HCT116 (cell line): ENCODE measurements around the gene PDGFA. TPM values are rescaled to one million over a fixed set of nuclear protein-coding genes. Genes with fewer than 3 reads are reported as not detected.

Experiments
- ATAC-seq: fragments of 200-7000 bp; cut with Tn5 transposase; 2 replicates; pipeline ENCODE4 v1.9.1; 2020; ENCODE audit warnings: mild to moderate bottlenecking, moderate library complexity
- BruUV-seq: library from RNA; stranded (reverse); fragments of 400-500 nt; replicated peaks from 2 replicates; lab custom pipeline; 2021; lab: Mats Ljungman, UMichigan
- CTCF ChIA-PET: fragments of 300-600 bp; sonication (Branson Sonifier 250); formaldehyde crosslinking; loops from one replicate; lab custom pipeline; 2021; ENCODE audit warnings: antibody characterized with exemption; lab: Charles Lee
- POLR2A ChIA-PET: fragments of 300-600, 350-600 bp; sonication (Branson Sonifier 250); formaldehyde crosslinking; loops from one replicate; lab custom pipeline; 2021; ENCODE audit warnings: antibody characterized with exemption; lab: Charles Lee
- RAD21 ChIA-PET, 2 experiments: fragments of 300-600 bp; sonication (Branson Sonifier 250); formaldehyde crosslinking; loops; one replicate each; lab custom pipeline; 2023; ENCODE audit warnings: low total read pairs in 2 of 2; ENCODE audit not compliant: uncharacterized antibody in 2 of 2, unreplicated experiment in 2 of 2, low non-redundant PET in 1 of 2; lab: Charles Lee
- DNase-seq: peaks from one replicate; pipeline ENCODE4 v3.0.0-alpha.2; 2010; ENCODE audit warnings: low read depth, low spot score
- H2AFZ ChIP-seq: fragments of 200-600 bp; shearing (Covaris generic), sonication (generic); 2 replicates; pipeline ENCODE4 v1.6.1; 2017; ENCODE audit warnings: low read depth, mixed run types, mixed read lengths, antibody characterized with exemption, low read length; ENCODE audit not compliant: poor library complexity, severe bottlenecking
- H3K27ac ChIP-seq: 2 replicates; pipeline ENCODE4 v1.5.1; 2012; ENCODE audit warnings: low read depth, low read length
- H3K27me3 ChIP-seq: fragments of 200-600 bp; sonication (generic); 2 replicates; pipeline ENCODE4 v1.6.1; 2016; ENCODE audit warnings: mixed run types, low read length, mixed read lengths; ENCODE audit not compliant: insufficient read depth
- H3K36me3 ChIP-seq, 2 experiments: fragments of 200-500 bp in 1 of 2; fragments of 200-600 bp in 1 of 2; sonication (Bioruptor generic) in 1 of 2; sonication (generic) in 1 of 2; 2 replicates each; pipeline versions ENCODE4 v1.5.1 to v1.6.1; 2014 to 2016; ENCODE audit warnings: low read length in 2 of 2, inconsistent platforms in 1 of 2, mixed read lengths in 1 of 2, mixed run types in 1 of 2; ENCODE audit not compliant: insufficient read depth in 2 of 2, control insufficient read depth in 1 of 2
- H3K4me1 ChIP-seq, 2 experiments: fragments of 200-600 bp in 1 of 2; sonication (generic) in 1 of 2; 2 replicates each; pipeline versions ENCODE4 v1.5.1 to v1.6.1; 2012 to 2017; ENCODE audit warnings: low read length in 2 of 2, inconsistent platforms in 1 of 2, mild to moderate bottlenecking in 1 of 2, mixed read lengths in 1 of 2, mixed run types in 1 of 2, moderate library complexity in 1 of 2; ENCODE audit not compliant: insufficient read depth in 2 of 2, control insufficient read depth in 1 of 2
- H3K4me2 ChIP-seq: fragments of 200-600 bp; sonication (generic); 2 replicates; pipeline ENCODE4 v1.6.1; 2017; ENCODE audit warnings: mixed run types, low read length, mixed read lengths
- H3K4me3 ChIP-seq, 2 experiments: fragments of 200-600 bp in 1 of 2; sonication (generic) in 1 of 2; replicated peaks in 1 of 2; 2 replicates each; pipeline ENCODE4 v1.5.1; 2011 to 2016; ENCODE audit warnings: low read length in 2 of 2, control low read depth in 1 of 2, low read depth in 1 of 2, mild to moderate bottlenecking in 1 of 2, mixed read lengths in 1 of 2, mixed run types in 1 of 2
- H3K79me2 ChIP-seq: fragments of 200-600 bp; sonication (generic); 2 replicates; pipeline ENCODE4 v1.6.1; 2017; ENCODE audit warnings: mild to moderate bottlenecking, mixed run types, low read length, moderate library complexity, mixed read lengths; ENCODE audit not compliant: insufficient read depth
- H3K9ac ChIP-seq: fragments of 200-600 bp; sonication (generic); 2 replicates; pipeline ENCODE4 v1.6.1; 2016; ENCODE audit warnings: low read length, mixed read lengths
- H3K9me2 ChIP-seq: fragments of 200-600 bp; sonication (generic), shearing (Covaris generic); 2 replicates; pipeline ENCODE4 v1.6.1; 2017; ENCODE audit warnings: mixed run types, mild to moderate bottlenecking, moderate library complexity; ENCODE audit not compliant: insufficient read depth
- H3K9me3 ChIP-seq, 2 experiments: fragments of 200-500 bp in 1 of 2; fragments of 200-600 bp in 1 of 2; sonication (Bioruptor generic) in 1 of 2; sonication (generic) in 1 of 2; 2 replicates each; pipeline ENCODE4 v1.6.1; 2014 to 2017; ENCODE audit warnings: low read length in 2 of 2, mixed read lengths in 2 of 2, inconsistent platforms in 1 of 2, low read depth in 1 of 2, mild to moderate bottlenecking in 1 of 2, mixed run types in 1 of 2, moderate library complexity in 1 of 2; ENCODE audit not compliant: control insufficient read depth in 1 of 2, insufficient read depth in 1 of 2
- H4K20me1 ChIP-seq: fragments of 200-600 bp; sonication (generic), shearing (Covaris generic); 2 replicates; pipeline ENCODE4 v1.6.1; 2017; ENCODE audit warnings: mixed run types, mild to moderate bottlenecking, moderate library complexity; ENCODE audit not compliant: insufficient read depth
- ATF3 ChIP-seq: IDR thresholded peaks from 2 replicates; pipeline ENCODE4 v1.6.1; 2012
- CBX3 ChIP-seq: IDR thresholded peaks from 2 replicates; pipeline ENCODE4 v1.6.1; 2012; ENCODE audit warnings: low read depth
- CEBPB ChIP-seq: IDR thresholded peaks from 2 replicates; pipeline ENCODE4 v1.6.1; 2012; ENCODE audit warnings: low read depth
- CTCF ChIP-seq, 3 experiments: fragments of 200-600 bp in 1 of 3; sonication (generic) in 1 of 3; IDR thresholded peaks in 2 of 3; conservative IDR thresholded peaks in 1 of 3; 2 replicates each; pipeline ENCODE4 v1.5.1; 2012 to 2017; ENCODE audit warnings: low read depth in 2 of 3, low read length in 2 of 3, antibody characterized with exemption in 1 of 3, borderline replicate concordance in 1 of 3, control low read depth in 1 of 3, mild to moderate bottlenecking in 1 of 3, mixed read lengths in 1 of 3, mixed run types in 1 of 3, moderate library complexity in 1 of 3; ENCODE audit not compliant: insufficient read depth in 1 of 3
- EGR1 ChIP-seq: IDR thresholded peaks from 2 replicates; pipeline ENCODE4 v1.6.1; 2012; ENCODE audit warnings: low read depth
- ELF1 ChIP-seq: IDR thresholded peaks from 2 replicates; pipeline ENCODE4 v1.6.1; 2012; ENCODE audit warnings: low read depth, borderline replicate concordance
- EZH2 ChIP-seq: fragments of 200-600 bp; sonication (generic); IDR thresholded peaks from 2 replicates; pipeline ENCODE4 v1.6.1; 2017; ENCODE audit warnings: antibody characterized with exemption, mixed run types
- EZH2phosphoT487 ChIP-seq: fragments of 200-600 bp; IDR thresholded peaks from 2 replicates; pipeline ENCODE4 v1.6.1; 2018; ENCODE audit warnings: antibody characterized with exemption, borderline replicate concordance
- JUND ChIP-seq: IDR thresholded peaks from 2 replicates; pipeline ENCODE4 v1.6.1; 2012
- POLR2A ChIP-seq: IDR thresholded peaks from 2 replicates; pipeline ENCODE4 v1.7.0; 2011; ENCODE audit warnings: borderline replicate concordance; ENCODE audit not compliant: insufficient read depth, insufficient read length; ENCODE audit errors: extremely low read depth
- POLR2AphosphoS5 ChIP-seq: IDR thresholded peaks from 2 replicates; pipeline ENCODE4 v1.6.1; 2011; ENCODE audit warnings: mild to moderate bottlenecking, low read depth, low read length, moderate library complexity
- RAD21 ChIP-seq: IDR thresholded peaks from 2 replicates; pipeline ENCODE4 v1.6.1; 2012; ENCODE audit warnings: low read depth, mild to moderate bottlenecking
- SIN3A ChIP-seq: IDR thresholded peaks from 2 replicates; pipeline ENCODE4 v1.6.1; 2012; ENCODE audit warnings: low read depth
- SP1 ChIP-seq: IDR thresholded peaks from 2 replicates; pipeline ENCODE4 v1.6.1; 2012; ENCODE audit warnings: low read depth
- SRF ChIP-seq: IDR thresholded peaks from 2 replicates; pipeline ENCODE4 v1.6.1; 2012; ENCODE audit warnings: low read depth
- YY1 ChIP-seq: IDR thresholded peaks from 2 replicates; pipeline ENCODE4 v1.6.1; 2011; ENCODE audit warnings: low read length, low read depth, moderate library complexity, mild to moderate bottlenecking; ENCODE audit not compliant: insufficient replicate concordance; ENCODE audit errors: extremely low read depth
- ZBTB33 ChIP-seq: IDR thresholded peaks from 2 replicates; pipeline ENCODE4 v1.6.1; 2011; ENCODE audit warnings: mild to moderate bottlenecking, low read length, moderate library complexity; ENCODE audit not compliant: insufficient replicate concordance; ENCODE audit errors: extremely low read depth
- ZFX ChIP-seq: fragments of 450-650 bp; IDR thresholded peaks from 2 replicates; pipeline ENCODE4 v1.6.1; 2017
- ZNF274 ChIP-seq: fragments of 200-500 bp; sonication (Bioruptor generic); IDR thresholded peaks from 2 replicates; pipeline ENCODE4 v1.6.1; 2014; ENCODE audit warnings: mild to moderate bottlenecking, low read depth, low read length, inconsistent platforms
- intact Hi-C: fragments of 100-400 bp; cut with micrococcal nuclease; formaldehyde crosslinking; loops from 2 replicates; pipeline ENCODE4 v1.10.0; 2022
- total RNA-seq: library from RNA; stranded (reverse); gene quantifications from one replicate; pipeline ENCODE4 v1.2.1, GENCODE V29; 2021; ENCODE audit not compliant: unreplicated experiment

Gene PDGFA
- total RNA-seq, 1 experiment from 2014 or later = 44.7 TPM

GRCh38 chr7:536231-536630 lies 16.6 kb upstream of the PDGFA start:
- TF ChIP-seq YY1 (no peak), ELF1 (no peak), JUND (no peak), POLR2AphosphoS5 (no peak), EZH2 (no peak), CEBPB (no peak), SP1 (no peak), ZBTB33 (no peak), SIN3A (no peak), CTCF (IDR thresholded peaks at IDR 0.05 in 2 of 3, conservative IDR thresholded peaks at IDR 0.05 in 1 of 3; ENCODE audit: borderline replicate concordance in 1 of 3, insufficient read depth in 1 of 3, low read depth in 2 of 3, low read length in 2 of 3) (no peak), ATF3 (no peak), EZH2phosphoT487 (no peak), SRF (no peak), ZFX (no peak), ZNF274 (no peak), POLR2A (no peak), EGR1 (no peak), RAD21 (no peak), CBX3 (no peak)
- no TSS peak for BruUV-seq
- no peaks in the 10 kb centered on the region for H4K20me1 ChIP-seq
- no peak overlapping the region for H2AFZ ChIP-seq
- DNase-seq (no peak), ATAC-seq (no peak)
- intact Hi-C loops = loop anchor here (5.0 kb wide), 1 partner anchor 106 kb away; no protein-coding TSS in a partner anchor
- H3K4me1 ChIP-seq = peaks cover 28 to 40% of the 10 kb centered on the region in 2 experiments
- POLR2A ChIA-PET = no interaction called here
- H3K27ac ChIP-seq = no peak overlapping the region
- no peaks in the 10 kb centered on the region for H3K9me3 ChIP-seq
- H3K36me3 ChIP-seq = no peaks in the 10 kb centered on the region
- H3K9ac ChIP-seq = no peak overlapping the region
- H3K9me2 ChIP-seq = no peaks in the 10 kb centered on the region
- H3K4me3 ChIP-seq = no peak overlapping the region
- CTCF ChIA-PET = no interaction called here
- no peak overlapping the region for H3K4me2 ChIP-seq
- RAD21 ChIA-PET = no interaction called here
- H3K27me3 ChIP-seq = no peaks in the 10 kb centered on the region
- no peaks in the 10 kb centered on the region for H3K79me2 ChIP-seq
